Brain pericyte (primary cell): ENCODE data around the gene TXNDC8.
"Not testable (repeated sequence)": the region's sequence is repeated elsewhere in the genome, so short reads cannot be mapped to it uniquely, and the experiment has no call there.

ENCODE experiments used
- DNase-seq: peaks from one replicate; pipeline ENCODE4 v3.0.0-alpha.2; 2012; ENCODE audit warnings: low read depth, low spot score

The TXNDC8 gene

DNA sequence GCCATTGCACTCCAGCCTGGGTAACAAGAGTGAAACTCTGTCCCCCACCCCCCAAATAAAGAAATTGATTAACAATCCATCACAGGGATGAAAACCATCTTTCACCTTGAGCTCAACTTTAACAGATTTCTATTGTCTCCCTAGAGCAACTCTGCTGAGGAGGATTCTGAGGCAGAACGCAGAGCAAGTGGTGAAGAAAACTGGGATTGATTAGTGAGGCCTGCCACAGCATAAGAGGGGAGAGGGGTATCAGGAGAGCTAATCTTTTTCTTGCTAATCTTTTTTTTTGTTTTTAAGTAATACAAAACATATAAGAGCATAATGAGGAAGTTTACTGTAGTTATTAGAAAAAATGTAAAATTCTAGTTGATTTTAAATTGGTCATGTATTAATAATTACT is 8.9 kb downstream of the TXNDC8 start:
- DNase-seq = no peak

DNA sequence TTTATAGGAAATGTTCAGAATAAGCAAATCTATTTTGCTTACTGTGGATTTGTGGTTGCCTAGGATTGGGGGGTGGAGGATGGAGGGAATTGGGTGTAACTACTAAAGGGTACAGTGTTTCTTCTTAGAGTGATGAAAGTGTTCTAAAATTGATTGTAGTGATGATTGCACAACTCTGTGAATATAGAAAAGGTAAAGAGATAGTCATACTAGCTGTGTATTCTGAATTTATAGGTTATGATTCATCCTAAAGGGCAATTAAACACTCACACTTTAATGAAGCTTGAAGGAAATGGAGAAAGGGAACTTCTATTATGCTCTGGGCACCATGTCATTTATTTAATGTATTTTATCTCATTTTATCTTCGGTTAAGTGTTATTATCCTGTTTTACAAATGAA is 9.9 kb downstream of the TXNDC8 start:
- no peak for DNase-seq

GRCh38 chr9:110323818-110324217 is 13.8 kb downstream of the TXNDC8 start:
- DNase-seq = no peak

DNA sequence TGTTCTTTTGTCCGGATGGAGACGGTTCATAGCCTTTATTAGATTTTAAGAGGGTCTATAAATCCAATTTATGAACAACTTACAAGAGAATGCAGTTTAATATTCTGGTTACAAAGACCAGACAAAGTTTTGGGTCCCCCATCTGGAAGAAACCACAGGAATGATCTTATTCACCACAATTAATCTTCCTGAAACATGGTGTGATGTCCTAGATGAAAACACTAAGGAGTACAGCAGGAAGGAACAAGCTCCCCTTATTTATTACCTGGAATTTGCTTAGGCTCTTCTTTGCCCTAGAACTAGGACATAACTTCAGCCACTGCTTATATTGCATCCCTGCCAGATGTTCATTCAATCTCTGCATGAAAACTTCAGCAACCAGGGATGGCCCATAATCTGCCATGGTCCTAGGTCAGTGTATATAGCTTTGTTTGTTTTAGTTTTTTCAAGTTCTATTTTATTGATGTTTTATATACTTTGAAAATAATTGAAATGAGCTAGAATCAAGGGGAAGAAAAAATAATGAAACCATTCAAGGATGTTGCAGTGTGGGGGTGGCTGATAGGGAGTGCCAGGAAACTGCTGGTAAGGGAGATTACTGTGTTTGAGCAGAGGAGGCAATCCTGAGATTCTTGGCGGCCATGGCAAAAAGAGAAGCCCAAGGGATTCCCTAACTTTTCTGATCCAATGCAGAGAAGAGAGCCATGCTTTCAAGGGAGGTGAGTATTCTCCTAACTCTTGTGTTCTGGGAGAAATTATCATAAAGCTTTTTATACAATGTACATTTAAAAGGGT is 16.8 kb downstream of the TXNDC8 start:
- no peak for DNase-seq

GRCh38 chr9:110319781-110320492 is 17.7 kb downstream of the TXNDC8 start:
- no peak for DNase-seq

- DNase-seq = no peak
Observed at GRCh38 chr9:110317911-110318310, 19.8 kb downstream of the TXNDC8 start.

DNA sequence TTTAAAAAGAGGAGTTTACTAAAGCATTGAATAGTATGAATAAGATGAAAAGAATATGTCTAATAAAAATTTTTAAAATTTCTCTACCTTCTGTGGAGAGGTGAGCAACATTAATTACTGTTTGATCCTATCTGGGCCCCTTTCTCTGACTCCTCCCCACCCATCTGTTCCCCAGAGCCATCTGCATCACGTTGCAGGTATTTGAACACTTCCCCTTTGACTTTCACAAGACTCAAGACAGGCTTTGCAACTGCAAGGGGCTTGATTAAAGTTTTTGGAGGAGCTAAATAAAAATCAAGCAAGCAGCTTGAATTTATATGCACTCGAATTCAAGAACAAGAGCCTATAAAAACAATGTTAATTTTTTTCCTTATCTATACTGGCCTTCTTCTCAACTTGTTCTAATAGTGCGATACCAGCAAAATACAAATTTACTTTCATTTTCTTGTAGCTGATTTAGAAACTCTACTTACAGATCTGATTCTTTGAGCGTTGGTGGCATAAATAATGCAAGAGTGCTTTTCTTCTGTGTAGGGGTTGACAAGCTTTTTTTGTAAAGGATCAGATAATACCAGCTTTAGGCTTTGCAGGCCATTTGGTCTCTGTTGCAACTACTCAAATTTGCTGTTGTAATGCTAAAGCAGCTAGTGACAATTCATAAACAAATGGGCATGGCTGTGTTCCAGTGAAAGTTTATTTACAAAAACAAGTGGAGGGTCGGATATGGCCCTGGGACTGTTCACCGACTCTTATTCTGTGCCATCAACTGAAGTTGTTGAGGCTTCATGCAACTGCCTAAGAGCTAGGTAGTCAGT is 21.2 kb downstream of the TXNDC8 start:
- no peak for DNase-seq

GRCh38 chr9:110311978-110312377 is 25.7 kb downstream of the TXNDC8 start:
- not testable (repeated sequence) for DNase-seq

GRCh38 chr9:110309681-110310080 is 28.0 kb downstream of the TXNDC8 start:
- no peak for DNase-seq

DNA sequence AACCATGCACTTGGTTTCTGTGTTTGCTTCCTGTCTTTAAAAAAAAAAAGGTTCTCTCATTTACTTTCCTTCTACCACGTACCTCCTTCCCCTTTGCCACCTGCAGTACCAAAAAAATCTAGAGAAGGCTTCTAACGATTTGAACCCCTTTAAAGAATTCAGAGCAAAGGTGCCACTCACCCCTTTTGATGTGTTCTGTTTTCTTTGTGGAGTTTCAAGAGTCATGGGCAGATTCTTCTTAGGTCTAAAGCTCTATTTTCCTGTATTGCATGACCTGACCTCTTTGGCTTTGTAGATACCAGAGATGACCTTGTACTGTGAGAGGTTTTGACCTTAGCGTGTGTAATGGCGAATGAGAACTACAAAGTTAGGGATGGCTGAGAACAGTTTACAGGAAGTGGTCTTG is 29.0 kb downstream of the TXNDC8 start:
- no peak for DNase-seq

GRCh38 chr9:110307191-110307590 is 30.5 kb downstream of the TXNDC8 start:
- no peak for DNase-seq

DNA sequence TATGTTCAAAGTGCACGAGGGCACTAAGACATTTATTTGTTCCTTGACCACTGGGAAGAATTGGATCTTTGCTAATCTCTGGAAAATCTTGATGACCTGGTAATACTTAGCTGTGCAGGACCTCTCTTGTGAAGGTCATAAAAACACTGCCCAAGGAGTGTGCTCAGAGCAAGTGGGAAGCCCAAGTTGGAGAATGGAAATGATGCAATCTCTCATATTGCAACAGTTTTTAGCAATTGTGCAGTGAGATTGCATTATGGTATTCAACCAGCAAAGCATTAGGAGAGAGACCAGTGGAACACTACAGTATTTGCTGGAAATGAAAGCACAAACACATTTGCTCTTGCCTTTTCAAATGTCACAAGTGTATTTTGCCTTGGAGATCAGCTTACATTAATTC is 34.5 kb downstream of the TXNDC8 start:
- DNase-seq = no peak

DNA sequence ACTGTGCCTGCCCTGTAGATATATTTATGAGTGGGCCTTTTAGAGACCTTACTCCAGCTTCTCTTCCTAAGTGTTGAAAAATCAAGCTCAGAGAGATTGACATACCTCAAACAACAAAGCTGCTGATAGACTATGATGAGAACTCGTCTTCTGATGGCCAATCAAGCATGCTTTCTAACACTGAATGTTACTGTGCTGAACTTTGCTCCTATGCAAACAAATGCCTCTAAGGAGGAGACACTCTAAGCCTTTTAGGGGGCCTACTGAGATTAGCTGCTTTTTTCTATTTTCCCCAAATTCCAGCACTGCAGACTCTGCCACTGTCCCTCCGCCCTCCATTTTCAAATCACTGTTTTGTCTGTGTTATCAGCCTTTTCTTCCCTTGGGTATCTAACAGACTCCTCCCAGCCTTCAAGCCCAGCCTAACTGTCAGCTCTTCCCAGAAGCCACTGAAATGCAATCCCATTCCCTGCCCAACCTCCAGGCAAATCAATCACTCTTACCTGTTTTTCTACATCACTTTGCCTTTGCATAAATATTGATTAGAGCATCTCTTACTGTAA is 39.5 kb downstream of the TXNDC8 start:
- DNase-seq = no peak

GRCh38 chr9:110293248-110293647 is 44.4 kb downstream of the TXNDC8 start:
- DNase-seq = no peak

DNA sequence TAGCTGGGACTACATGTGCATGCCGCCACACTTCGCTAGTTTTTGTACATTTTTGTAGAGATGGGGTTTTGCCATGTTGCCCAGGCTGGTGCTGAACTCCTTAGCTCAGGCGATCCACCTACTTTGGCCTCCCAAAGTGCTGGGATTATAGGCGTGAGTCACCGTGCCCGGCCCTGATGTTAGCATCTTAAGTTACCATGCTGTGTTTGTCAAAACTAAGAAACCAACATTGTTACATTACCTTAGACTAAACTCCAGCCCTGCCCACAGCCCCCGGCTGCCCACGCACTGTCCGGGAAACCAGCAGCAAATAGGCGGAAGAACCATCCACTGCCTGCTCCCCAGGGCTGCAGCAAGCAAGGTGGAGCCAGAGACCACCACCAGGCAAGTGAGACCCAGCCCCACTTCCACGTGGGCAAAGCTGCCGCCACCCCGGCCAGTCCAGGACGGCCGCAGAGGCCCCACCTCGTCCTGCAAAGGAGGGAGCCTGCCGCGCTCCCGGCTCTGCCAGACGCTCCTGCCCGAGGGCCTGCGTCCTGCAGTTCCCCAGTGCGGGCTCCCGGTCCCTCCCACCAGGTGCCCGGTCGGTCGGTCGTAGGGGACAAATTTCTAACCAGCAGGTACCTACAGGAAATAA is 45.6 kb downstream of the TXNDC8 start:
- DNase-seq = no peak

DNA sequence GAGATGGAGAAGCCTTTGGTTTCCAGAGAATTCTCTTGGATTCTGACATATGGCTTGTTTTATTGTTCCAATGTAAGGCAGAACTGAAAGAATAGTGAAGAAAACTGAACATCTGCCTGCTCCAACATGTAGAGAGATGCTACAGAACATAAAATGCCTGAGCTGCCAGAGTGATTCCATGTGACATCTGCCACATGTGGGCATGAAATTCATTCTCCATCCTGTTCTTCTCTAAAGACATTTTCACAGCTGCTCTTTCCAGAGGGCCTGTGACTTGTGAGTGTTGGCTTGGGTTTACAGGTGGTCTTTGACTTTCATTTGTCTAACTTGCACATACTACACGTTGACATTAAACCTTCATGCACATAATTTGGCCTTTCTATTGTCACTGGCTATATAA is 47.7 kb downstream of the TXNDC8 start:
- no peak for DNase-seq

- DNase-seq = no peak
Observed at GRCh38 chr9:110288503-110288902, 49.2 kb downstream of the TXNDC8 start.

DNA sequence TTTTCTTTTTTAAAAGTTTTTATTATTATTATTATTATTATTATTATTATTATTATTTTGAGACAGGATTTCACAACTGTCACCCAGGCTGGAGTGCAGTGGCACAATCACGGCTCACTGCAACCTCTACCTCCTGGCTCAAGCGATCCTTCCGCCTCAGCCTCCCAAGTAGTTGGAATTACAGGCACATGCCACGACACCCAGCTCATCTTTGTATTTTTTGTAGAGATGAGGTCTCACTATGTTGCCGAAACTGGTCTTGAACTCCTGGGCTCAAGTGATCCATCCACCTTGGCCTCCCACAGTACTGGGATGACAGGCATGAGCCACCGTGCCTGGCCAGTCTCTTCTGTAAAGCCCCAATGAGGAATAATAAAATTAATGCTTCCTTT is 50.4 kb downstream of the TXNDC8 start:
- DNase-seq = no peak

DNA sequence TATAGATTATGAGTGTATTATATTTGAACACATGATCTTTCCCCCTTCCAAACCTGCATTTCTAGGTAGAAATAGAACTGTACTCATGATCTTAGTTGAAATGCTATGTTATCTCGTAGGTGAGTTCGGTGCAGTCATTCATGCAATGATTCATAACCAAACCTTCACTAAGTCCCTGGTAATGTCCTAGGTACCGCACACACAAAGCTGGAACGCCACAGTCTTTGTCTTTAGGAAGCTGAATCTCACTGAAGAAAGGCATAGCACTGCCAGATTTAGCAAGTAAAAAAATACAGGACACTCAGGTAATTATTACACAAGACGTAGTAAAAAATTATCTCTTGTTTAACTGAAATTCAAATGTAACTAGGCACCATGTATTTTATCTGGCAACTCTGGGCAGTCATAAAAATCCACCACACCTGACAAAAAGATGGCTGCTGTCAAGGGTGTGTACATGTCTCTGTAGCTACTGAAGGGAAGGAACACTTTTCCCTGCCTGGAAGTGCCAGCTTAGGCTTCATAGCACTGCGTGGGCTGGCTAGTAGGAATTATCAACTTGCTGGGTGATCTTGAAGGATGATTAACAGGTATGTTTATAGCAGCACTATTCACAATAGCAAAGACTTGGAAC is 53.3 kb downstream of the TXNDC8 start:
- DNase-seq = no peak

GRCh38 chr9:110283751-110284150 is 53.9 kb downstream of the TXNDC8 start:
- DNase-seq = no peak

GRCh38 chr9:110282739-110283081 is 55.0 kb downstream of the TXNDC8 start:
- no peak for DNase-seq
